GM06990 (cell line): ENCODE data around the gene LGMN.
"Not testable (repeated sequence)": the region's sequence is repeated elsewhere in the genome, so short reads cannot be mapped to it uniquely, and the experiment has no call there.

Experiments used
- DNase-seq: peaks from one replicate; pipeline ENCODE4 v3.0.0-alpha.2; 2011; ENCODE audit not compliant: insufficient read length; ENCODE audit errors: extremely low read depth
- H3K27me3 ChIP-seq: replicated peaks from 2 replicates; pipeline ENCODE4 v1.6.0; 2011; ENCODE audit warnings: low read length; ENCODE audit not compliant: control insufficient read depth, insufficient read depth
- H3K36me3 ChIP-seq: 2 replicates; pipeline ENCODE4 v1.5.1; 2011; ENCODE audit warnings: low read length; ENCODE audit not compliant: control insufficient read depth, insufficient read depth
- H3K4me3 ChIP-seq: replicated peaks from 2 replicates; pipeline ENCODE4 v1.5.1; 2011; ENCODE audit warnings: low read depth, mild to moderate bottlenecking, control low read depth, low read length
- TF ChIP-seq, protein P1 (sequence below): IDR thresholded peaks from 2 replicates; pipeline ENCODE4 v1.5.1; 2011; ENCODE audit warnings: low read length, control low read depth, mild to moderate bottlenecking, inconsistent platforms; ENCODE audit not compliant: insufficient read depth, poor library complexity, severe bottlenecking

The LGMN gene

GRCh38 chr14:92768795-92769194 lies 20.4 kb upstream of the LGMN start:
- H3K27me3 ChIP-seq: no peaks in the 10 kb centered on the region
- H3K36me3 ChIP-seq: no peaks in the 10 kb centered on the region
- TF ChIP-seq, protein P1, sequence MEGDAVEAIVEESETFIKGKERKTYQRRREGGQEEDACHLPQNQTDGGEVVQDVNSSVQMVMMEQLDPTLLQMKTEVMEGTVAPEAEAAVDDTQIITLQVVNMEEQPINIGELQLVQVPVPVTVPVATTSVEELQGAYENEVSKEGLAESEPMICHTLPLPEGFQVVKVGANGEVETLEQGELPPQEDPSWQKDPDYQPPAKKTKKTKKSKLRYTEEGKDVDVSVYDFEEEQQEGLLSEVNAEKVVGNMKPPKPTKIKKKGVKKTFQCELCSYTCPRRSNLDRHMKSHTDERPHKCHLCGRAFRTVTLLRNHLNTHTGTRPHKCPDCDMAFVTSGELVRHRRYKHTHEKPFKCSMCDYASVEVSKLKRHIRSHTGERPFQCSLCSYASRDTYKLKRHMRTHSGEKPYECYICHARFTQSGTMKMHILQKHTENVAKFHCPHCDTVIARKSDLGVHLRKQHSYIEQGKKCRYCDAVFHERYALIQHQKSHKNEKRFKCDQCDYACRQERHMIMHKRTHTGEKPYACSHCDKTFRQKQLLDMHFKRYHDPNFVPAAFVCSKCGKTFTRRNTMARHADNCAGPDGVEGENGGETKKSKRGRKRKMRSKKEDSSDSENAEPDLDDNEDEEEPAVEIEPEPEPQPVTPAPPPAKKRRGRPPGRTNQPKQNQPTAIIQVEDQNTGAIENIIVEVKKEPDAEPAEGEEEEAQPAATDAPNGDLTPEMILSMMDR: no peak
- H3K4me3 ChIP-seq: no peak overlapping the region
- DNase-seq: no peak

DNA sequence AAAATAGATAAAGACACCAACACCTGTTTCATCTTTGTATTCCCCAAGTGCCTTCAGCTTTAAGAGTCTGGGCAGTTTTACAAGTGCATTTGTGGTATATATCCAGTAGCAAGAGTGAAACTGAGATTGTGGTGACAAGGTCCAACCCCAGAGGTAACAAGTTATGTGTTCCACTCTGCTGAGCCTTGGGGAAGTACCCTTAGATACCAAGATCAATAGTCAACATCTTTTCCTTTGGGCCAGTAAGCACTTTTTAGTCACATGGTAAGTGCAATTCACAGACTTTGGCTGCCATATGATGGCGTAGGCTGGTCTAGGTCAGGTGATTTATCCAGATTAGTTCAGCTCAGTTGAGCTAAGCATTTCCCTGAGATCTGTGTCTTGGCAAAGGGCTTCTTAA lies 19.8 kb upstream of the LGMN start:
- not testable (repeated sequence) for H3K4me3 ChIP-seq, H3K36me3 ChIP-seq, H3K27me3 ChIP-seq
- peak; percentile 79 for DNase-seq

DNA sequence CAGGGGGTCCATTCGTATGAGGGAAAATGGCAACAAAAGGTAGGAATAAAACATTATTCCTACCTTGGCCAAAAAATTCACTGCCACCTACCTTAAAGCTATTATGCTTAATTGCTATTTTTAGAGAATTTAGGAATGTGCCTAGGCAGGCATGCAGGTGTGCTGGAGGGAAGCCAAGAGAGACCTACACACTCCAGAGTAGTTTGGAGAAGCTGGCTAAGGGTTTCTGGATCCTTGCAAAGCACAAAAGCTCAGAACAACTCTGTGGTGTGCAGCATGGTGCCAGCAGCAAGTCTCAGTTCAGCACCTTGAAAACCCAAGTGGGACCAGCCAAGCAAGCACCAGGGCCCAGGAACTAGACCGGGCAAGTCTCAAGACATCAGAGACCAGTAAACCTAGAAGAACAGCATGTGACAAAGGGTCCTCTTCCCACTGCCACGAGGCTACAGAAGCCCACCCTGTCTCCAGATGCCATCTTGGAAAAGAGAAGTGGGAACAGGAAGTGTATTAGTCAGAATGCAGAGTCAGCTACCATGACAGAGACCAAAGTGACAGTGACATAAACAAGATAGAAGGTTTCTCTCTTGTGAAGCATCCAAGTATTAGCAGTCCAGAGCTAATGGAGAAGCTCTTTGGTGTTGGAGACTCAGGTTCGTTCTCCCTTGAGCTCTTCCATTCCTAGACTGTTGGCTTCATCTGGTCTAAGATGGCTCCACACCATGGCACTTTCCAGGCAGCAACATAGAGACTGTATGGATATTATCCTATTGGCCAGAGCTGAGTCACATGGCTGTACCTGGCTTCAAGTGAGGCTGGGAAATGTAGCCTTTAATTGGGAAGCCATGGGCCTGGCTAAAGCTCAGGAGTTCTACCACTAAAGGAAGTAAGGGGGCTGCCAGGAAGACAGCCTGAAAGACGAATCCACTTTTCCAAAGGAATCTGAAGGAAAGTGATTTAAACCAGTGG lies 15.5 kb upstream of the LGMN start:
- H3K27me3 ChIP-seq, DNase-seq, H3K4me3 ChIP-seq, H3K36me3 ChIP-seq: not testable (repeated sequence)

GRCh38 chr14:92760524-92760805 lies 12.0 kb upstream of the LGMN start:
- Histone ChIP-seq H3K4me3 (no peak overlapping the region), H3K36me3 (no peaks in the 10 kb centered on the region), H3K27me3 (no peaks in the 10 kb centered on the region)
- TF ChIP-seq, protein P1: no peak
- DNase-seq: no peak

GRCh38 chr14:92759679-92760523 lies 11.5 kb upstream of the LGMN start:
- DNase-seq: no peak
- Histone ChIP-seq H3K27me3 (no peaks in the 10 kb centered on the region), H3K36me3 (no peaks in the 10 kb centered on the region), H3K4me3 (no peak overlapping the region)
- TF ChIP-seq, protein P1: no peak

- no peak for DNase-seq
- no peaks in the 10 kb centered on the region for H3K27me3 ChIP-seq
- TF ChIP-seq, protein P1: no peak
- no peaks in the 10 kb centered on the region for H3K36me3 ChIP-seq
- H3K4me3 ChIP-seq: no peak overlapping the region
Measured at GRCh38 chr14:92759300-92759678, 10.9 kb upstream of the LGMN start.
